Measurements from ENCODE around the gene NAGS. TPM values are rescaled to one million over a fixed set of nuclear protein-coding genes. Genes with fewer than 3 reads are reported as not detected.

NAGS gene
- total RNA-seq, 1 donor: 0.42 TPM

- H3K4me1 ChIP-seq (ENCODE audit: insufficient read depth, low read length): no peaks in the 10 kb centered on the region
- H3K27me3 ChIP-seq (ENCODE audit: insufficient read depth, low read length): peaks cover 6% of the 10 kb centered on the region
- no peak overlapping the region for H3K4me3 ChIP-seq (ENCODE audit: low read length)
- no peaks in the 10 kb centered on the region for H3K9me3 ChIP-seq (ENCODE audit: low read depth, low read length)
Observed at GRCh38 chr17:43976963-43977837, 27.2 kb upstream of the NAGS start.

DNA sequence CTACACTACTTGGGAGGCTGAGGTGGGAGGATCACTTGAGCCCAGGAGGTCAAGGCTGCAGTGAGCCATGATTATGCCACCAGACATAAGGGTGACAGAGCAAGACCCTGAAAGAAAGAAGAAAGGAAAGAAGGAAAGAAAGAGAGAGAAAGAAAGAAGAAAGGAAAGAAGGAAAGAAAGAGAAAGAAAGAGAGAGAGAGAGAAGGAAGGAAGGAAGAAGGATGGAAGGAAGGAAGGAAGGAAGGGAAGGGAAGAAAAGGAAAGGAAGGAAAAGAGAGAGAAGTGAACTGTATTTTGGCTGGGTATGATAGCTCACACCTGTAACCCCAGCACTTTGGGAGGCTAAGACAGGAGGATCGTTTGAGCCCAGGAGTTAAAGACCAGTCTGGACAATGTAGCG is 26.3 kb upstream of the NAGS start:
- no peaks in the 10 kb centered on the region for H3K9me3 ChIP-seq (ENCODE audit: low read depth, low read length)
- peaks cover 15% of the 10 kb centered on the region for H3K27me3 ChIP-seq (ENCODE audit: insufficient read depth, low read length)
- no peaks in the 10 kb centered on the region for H3K4me1 ChIP-seq (ENCODE audit: insufficient read depth, low read length)
- H3K4me3 ChIP-seq (ENCODE audit: low read length): no peak overlapping the region

DNA sequence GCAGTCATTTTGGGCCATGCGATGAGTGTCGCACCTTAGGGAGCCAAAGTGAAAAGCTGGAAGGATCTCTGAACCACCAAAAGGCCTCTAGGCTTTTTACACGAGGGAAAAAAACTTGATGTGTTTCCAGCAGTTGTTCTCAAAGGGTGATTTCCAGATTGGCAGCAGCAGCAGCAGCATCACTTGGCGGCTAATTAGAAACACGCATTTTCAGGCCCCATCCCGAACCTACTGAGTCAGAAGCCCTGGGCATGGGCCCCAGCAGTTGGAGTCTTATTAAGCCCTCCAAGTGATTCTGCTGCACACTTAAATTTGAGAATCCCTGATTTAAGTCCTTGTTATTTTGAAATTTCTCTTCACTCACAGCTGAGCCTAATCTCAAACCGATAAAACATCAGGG is 25.4 kb upstream of the NAGS start:
- Histone ChIP-seq H3K9me3 (ENCODE audit: low read depth, low read length) (no peaks in the 10 kb centered on the region), H3K4me1 (ENCODE audit: insufficient read depth, low read length) (peaks cover 7% of the 10 kb centered on the region), H3K27me3 (ENCODE audit: insufficient read depth, low read length) (peaks cover 24% of the 10 kb centered on the region), H3K4me3 (ENCODE audit: low read length) (no peak overlapping the region)

GRCh38 chr17:43979671-43980070 is 24.8 kb upstream of the NAGS start:
- H3K27me3 ChIP-seq (ENCODE audit: insufficient read depth, low read length): peaks cover 30% of the 10 kb centered on the region

GRCh38 chr17:43982171-43982570 is 22.3 kb upstream of the NAGS start:
- Histone ChIP-seq H3K27me3 (ENCODE audit: insufficient read depth, low read length) (peaks cover 42% of the 10 kb centered on the region), H3K4me3 (ENCODE audit: low read length) (no peak overlapping the region), H3K9me3 (ENCODE audit: low read depth, low read length) (no peaks in the 10 kb centered on the region), H3K4me1 (ENCODE audit: insufficient read depth, low read length) (peaks cover 8% of the 10 kb centered on the region)

More at GRCh38 chr17:43979671-43980070, 24.8 kb upstream of the NAGS start:
- H3K4me1 ChIP-seq (ENCODE audit: insufficient read depth, low read length): peaks cover 8% of the 10 kb centered on the region
- H3K4me3 ChIP-seq (ENCODE audit: low read length): no peak overlapping the region
- H3K9me3 ChIP-seq (ENCODE audit: low read depth, low read length): no peaks in the 10 kb centered on the region

- no peak overlapping the region for H3K4me3 ChIP-seq (ENCODE audit: low read length)
- peaks cover 8% of the 10 kb centered on the region for H3K4me1 ChIP-seq (ENCODE audit: insufficient read depth, low read length)
- no peaks in the 10 kb centered on the region for H3K9me3 ChIP-seq (ENCODE audit: low read depth, low read length)
- peaks cover 42% of the 10 kb centered on the region for H3K27me3 ChIP-seq (ENCODE audit: insufficient read depth, low read length)
Observed at GRCh38 chr17:43983196-43983514, 21.3 kb upstream of the NAGS start.

DNA sequence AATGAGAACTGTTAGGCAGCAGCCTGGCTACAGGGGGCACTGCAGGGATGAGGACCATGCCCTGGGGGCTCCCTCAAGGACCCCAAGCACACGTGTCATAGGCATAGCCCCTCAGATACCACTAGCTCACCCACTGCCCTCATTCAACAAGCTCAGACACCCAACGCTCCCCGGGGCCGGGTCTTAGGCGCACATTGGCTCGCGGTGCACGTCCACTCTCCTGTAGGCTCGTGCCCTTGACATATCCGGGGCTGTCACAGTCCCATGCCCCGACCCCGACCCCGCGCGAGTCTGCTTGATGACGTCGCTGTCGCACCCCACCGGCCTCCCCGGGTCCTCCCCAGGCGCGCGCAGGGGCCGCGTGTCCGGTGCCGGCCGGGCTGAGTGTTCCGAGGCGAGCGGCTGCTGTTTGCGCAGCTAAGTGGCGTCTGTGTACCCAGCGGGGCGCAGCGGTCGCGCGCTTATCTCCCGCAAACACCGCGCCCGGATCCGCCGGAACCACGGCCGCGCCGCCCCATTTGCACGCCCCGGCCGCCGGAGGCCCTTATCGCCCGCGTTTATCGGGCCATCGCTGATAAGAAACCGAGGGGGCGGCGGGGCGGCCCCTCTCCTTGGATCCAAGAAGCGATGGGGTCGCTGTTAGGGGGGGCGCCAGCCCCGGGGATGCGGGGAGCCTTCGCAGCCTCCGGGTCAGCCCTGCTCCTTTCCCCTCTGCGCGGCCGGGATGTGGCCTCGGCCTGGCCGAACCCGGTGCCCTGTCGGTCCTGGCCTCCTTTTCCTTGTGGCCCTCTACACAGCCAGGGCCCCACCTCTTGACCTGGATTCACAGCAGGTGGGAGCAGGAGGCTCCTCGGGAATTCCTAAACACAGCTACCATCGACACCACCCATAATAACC is 20.7 kb upstream of the NAGS start:
- Histone ChIP-seq H3K4me1 (ENCODE audit: insufficient read depth, low read length) (peaks cover 8% of the 10 kb centered on the region), H3K4me3 (ENCODE audit: low read length) (no peak overlapping the region), H3K9me3 (ENCODE audit: low read depth, low read length) (no peaks in the 10 kb centered on the region), H3K27me3 (ENCODE audit: insufficient read depth, low read length) (peaks cover 42% of the 10 kb centered on the region)

GRCh38 chr17:43984521-43984920 is 19.9 kb upstream of the NAGS start:
- H3K27me3 ChIP-seq (ENCODE audit: insufficient read depth, low read length): peaks cover 42% of the 10 kb centered on the region
- no peak overlapping the region for H3K4me3 ChIP-seq (ENCODE audit: low read length)
- H3K4me1 ChIP-seq (ENCODE audit: insufficient read depth, low read length): peaks cover 8% of the 10 kb centered on the region
- H3K9me3 ChIP-seq (ENCODE audit: low read depth, low read length): no peaks in the 10 kb centered on the region

DNA sequence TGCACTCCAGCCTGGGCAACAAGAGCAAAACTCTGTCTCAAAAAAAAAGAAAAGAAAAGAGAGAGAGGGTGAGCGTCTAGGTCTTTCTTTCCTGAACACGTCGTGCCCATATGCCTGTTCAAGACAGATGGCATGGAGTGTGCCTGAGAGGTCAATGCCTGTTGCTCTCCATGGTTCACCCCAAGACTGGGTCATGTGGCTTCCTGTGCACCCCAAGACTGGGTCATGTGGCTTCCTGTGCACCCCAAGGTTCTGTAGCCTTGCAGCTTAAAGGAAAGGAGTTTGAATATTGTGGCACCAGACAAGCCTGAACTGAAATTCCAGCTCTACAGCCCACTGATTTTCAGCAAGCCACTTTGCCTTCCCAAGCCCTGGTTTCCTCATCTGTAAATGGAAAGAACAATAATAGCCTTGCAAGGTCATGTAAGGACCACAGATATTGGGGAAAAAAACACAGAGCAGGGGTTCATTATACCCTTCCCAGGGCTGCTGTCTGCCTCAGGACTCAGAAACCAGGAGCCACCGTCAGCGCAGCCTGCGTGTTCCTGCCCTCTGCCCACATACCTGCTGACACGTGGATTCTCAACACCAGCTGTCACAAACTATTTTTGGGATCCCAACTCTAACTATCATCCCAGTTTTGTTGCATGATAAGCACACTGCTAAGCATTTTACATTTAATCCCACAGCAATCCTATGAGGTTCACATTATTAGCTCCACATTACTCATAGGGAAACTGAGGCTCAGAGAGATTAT is 18.0 kb upstream of the NAGS start:
- Histone ChIP-seq H3K4me3 (ENCODE audit: low read length) (no peak overlapping the region), H3K9me3 (ENCODE audit: low read depth, low read length) (no peaks in the 10 kb centered on the region), H3K27me3 (ENCODE audit: insufficient read depth, low read length) (peaks cover 42% of the 10 kb centered on the region), H3K4me1 (ENCODE audit: insufficient read depth, low read length) (peaks cover 8% of the 10 kb centered on the region)

GRCh38 chr17:43987131-43988021 is 17.0 kb upstream of the NAGS start:
- peaks cover 34% of the 10 kb centered on the region for H3K27me3 ChIP-seq (ENCODE audit: insufficient read depth, low read length)
- no peak overlapping the region for H3K4me3 ChIP-seq (ENCODE audit: low read length)
- H3K4me1 ChIP-seq (ENCODE audit: insufficient read depth, low read length): peaks cover 8% of the 10 kb centered on the region
- H3K9me3 ChIP-seq (ENCODE audit: low read depth, low read length): no peaks in the 10 kb centered on the region

- Histone ChIP-seq H3K4me1 (ENCODE audit: insufficient read depth, low read length) (peaks cover 8% of the 10 kb centered on the region), H3K4me3 (ENCODE audit: low read length) (no peak overlapping the region), H3K9me3 (ENCODE audit: low read depth, low read length) (no peaks in the 10 kb centered on the region), H3K27me3 (ENCODE audit: insufficient read depth, low read length) (peaks cover 25% of the 10 kb centered on the region)
Observed at GRCh38 chr17:43988301-43988700, 16.1 kb upstream of the NAGS start.

DNA sequence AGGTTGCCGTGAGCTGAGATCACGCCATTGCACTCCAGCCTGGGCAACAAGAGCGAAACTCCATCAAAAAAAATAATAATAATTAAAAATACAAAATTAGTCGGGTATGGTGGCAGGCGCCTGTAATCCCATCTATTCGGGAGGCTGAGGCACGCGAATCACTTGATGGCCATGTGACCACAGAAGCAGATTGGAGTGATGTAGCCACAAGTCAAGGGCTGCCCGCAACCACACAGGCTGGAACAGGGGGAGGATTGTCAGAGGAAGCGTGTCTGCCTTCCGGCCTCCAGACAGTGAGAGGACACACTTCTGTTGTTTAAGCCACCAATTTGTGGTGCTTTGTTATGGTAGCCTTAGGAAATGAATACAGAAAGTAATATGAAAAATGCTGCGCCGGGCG is 11.8 kb upstream of the NAGS start:
- peaks cover 9% of the 10 kb centered on the region for H3K4me1 ChIP-seq (ENCODE audit: insufficient read depth, low read length)
- H3K27me3 ChIP-seq (ENCODE audit: insufficient read depth, low read length): peaks cover 24% of the 10 kb centered on the region
- no peaks in the 10 kb centered on the region for H3K9me3 ChIP-seq (ENCODE audit: low read depth, low read length)
- H3K4me3 ChIP-seq (ENCODE audit: low read length): no peak overlapping the region

DNA sequence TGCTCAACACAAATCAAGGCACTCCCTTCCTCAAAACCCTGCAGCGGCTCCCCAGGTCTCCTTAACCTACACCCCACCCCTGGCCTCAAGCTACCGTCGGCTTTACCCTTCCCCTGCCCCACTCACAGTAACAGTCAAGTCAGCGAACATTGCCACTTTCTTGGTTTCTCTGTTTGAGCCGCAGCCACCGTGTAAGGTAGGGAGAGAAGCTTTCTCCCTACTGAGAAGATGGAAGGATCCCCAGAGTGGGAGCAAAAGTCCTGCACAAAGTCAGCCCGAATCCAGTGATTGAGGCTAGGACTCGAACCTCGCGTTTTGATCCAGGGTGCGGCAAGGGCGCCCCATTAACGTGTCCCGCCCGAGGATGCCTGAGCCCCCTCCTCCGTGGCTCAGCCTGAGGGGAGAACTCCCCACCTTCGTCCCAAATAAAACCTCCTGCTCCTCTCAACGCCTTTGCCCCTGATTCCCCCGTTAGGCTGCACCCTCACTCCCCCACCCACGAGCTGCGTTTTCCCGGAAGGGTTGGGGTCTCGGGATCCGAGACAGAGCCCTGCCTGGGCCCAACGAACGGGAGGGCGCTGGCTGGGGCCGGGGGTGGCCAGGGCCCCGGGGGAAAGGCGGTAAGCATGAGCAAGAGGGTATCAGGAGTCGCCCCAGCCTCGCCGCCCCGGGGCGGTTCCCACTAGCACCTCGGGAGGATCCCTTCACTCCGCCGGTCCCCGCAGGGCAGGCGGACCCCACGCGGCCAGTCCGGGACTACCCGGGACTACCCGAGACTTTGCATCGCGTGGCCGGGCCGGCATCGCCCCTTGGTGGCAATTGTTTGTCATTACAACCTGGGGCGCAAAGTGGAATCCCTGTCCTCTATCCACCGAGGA is 9.9 kb upstream of the NAGS start:
- no peaks in the 10 kb centered on the region for H3K9me3 ChIP-seq (ENCODE audit: low read depth, low read length)
- peaks cover 9% of the 10 kb centered on the region for H3K4me1 ChIP-seq (ENCODE audit: insufficient read depth, low read length)
- no peak overlapping the region for H3K4me3 ChIP-seq (ENCODE audit: low read length)
- H3K27me3 ChIP-seq (ENCODE audit: insufficient read depth, low read length): peaks cover 24% of the 10 kb centered on the region
